ENCODE data around the gene RIC8B.
A peak's percentile ranks its signal among the peaks of the same experiment; 100 is the strongest.

The RIC8B gene

GRCh38 chr12:106901276-106901675 lies 126.8 kb downstream of the RIC8B start:
- DNase-seq (ENCODE audit: insufficient read length, low spot score) = no peak
- no peak for TF ChIP-seq POLR2A (IDR thresholded peaks at IDR 0.05; ENCODE audit: low read depth, low read length)
- FAIRE-seq = no peak

- no peak for TF ChIP-seq POLR2A (IDR thresholded peaks at IDR 0.05; ENCODE audit: low read depth, low read length)
- FAIRE-seq (no peak), DNase-seq (ENCODE audit: insufficient read length, low spot score) (no peak)
Measured at GRCh38 chr12:106902053-106902452, 127.6 kb downstream of the RIC8B start.

- DNase-seq (ENCODE audit: insufficient read length, low spot score) = peak; percentile 77
- TF ChIP-seq POLR2A (IDR thresholded peaks at IDR 0.05; ENCODE audit: low read depth, low read length) = no peak
- no peak for FAIRE-seq
Measured at GRCh38 chr12:106903241-106903945, 128.9 kb downstream of the RIC8B start.

- DNase-seq (ENCODE audit: insufficient read length, low spot score) (no peak), FAIRE-seq (no peak)
- no peak for TF ChIP-seq POLR2A (IDR thresholded peaks at IDR 0.05; ENCODE audit: low read depth, low read length)
Measured at GRCh38 chr12:106906715-106907114, 132.2 kb downstream of the RIC8B start.

GRCh38 chr12:106907411-106907810 lies 132.9 kb downstream of the RIC8B start:
- TF ChIP-seq POLR2A (IDR thresholded peaks at IDR 0.05; ENCODE audit: low read depth, low read length) = no peak
- FAIRE-seq (no peak), DNase-seq (ENCODE audit: insufficient read length, low spot score) (no peak)

- no peak for FAIRE-seq
- TF ChIP-seq POLR2A (IDR thresholded peaks at IDR 0.05; ENCODE audit: low read depth, low read length) = no peak
- DNase-seq (ENCODE audit: insufficient read length, low spot score) = no peak
Measured at GRCh38 chr12:106907846-106908245, 133.4 kb downstream of the RIC8B start.

GRCh38 chr12:106908561-106908960 lies 134.1 kb downstream of the RIC8B start:
- no peak for FAIRE-seq
- DNase-seq (ENCODE audit: insufficient read length, low spot score) = no peak
- TF ChIP-seq POLR2A (IDR thresholded peaks at IDR 0.05; ENCODE audit: low read depth, low read length) = no peak

- TF ChIP-seq POLR2A (IDR thresholded peaks at IDR 0.05; ENCODE audit: low read depth, low read length) = no peak
- FAIRE-seq (no peak), DNase-seq (ENCODE audit: insufficient read length, low spot score) (no peak)
Measured at GRCh38 chr12:106910202-106910601, 135.7 kb downstream of the RIC8B start.

- DNase-seq (ENCODE audit: insufficient read length, low spot score) (no peak), FAIRE-seq (no peak)
- TF ChIP-seq POLR2A (IDR thresholded peaks at IDR 0.05; ENCODE audit: low read depth, low read length) = no peak
Measured at GRCh38 chr12:106911581-106911980, 137.1 kb downstream of the RIC8B start.

- no peak for TF ChIP-seq POLR2A (IDR thresholded peaks at IDR 0.05; ENCODE audit: low read depth, low read length)
- FAIRE-seq = no peak
Measured at GRCh38 chr12:106913456-106913855, 139.0 kb downstream of the RIC8B start.

GRCh38 chr12:106914796-106915634 lies 140.5 kb downstream of the RIC8B start:
- FAIRE-seq (no peak), DNase-seq (ENCODE audit: insufficient read length, low spot score) (no peak)
- no peak for TF ChIP-seq POLR2A (IDR thresholded peaks at IDR 0.05; ENCODE audit: low read depth, low read length)

More at GRCh38 chr12:106913456-106913855, 139.0 kb downstream of the RIC8B start:
- DNase-seq (ENCODE audit: insufficient read length, low spot score) = no peak

GRCh38 chr12:106915635-106916026 lies 141.1 kb downstream of the RIC8B start:
- FAIRE-seq = no peak
- TF ChIP-seq POLR2A (IDR thresholded peaks at IDR 0.05; ENCODE audit: low read depth, low read length) = no peak
- no peak for DNase-seq (ENCODE audit: insufficient read length, low spot score)

- TF ChIP-seq POLR2A (IDR thresholded peaks at IDR 0.05; ENCODE audit: low read depth, low read length) = no peak
- FAIRE-seq (no peak), DNase-seq (ENCODE audit: insufficient read length, low spot score) (no peak)
Measured at GRCh38 chr12:106917503-106917902, 143.0 kb downstream of the RIC8B start.

GRCh38 chr12:106918746-106919145 lies 144.3 kb downstream of the RIC8B start:
- DNase-seq (ENCODE audit: insufficient read length, low spot score) (no peak), FAIRE-seq (no peak)
- TF ChIP-seq POLR2A (IDR thresholded peaks at IDR 0.05; ENCODE audit: low read depth, low read length) = no peak

All from H54 (cell line).